A673 (cell line): Measurements from ENCODE around the gene UPF1.

Source experiments
- EZH2 ChIP-seq: fragments of 200-600 bp; sonication (generic); IDR thresholded peaks from 2 replicates; pipeline ENCODE4 v1.6.1; 2017; ENCODE audit warnings: borderline replicate concordance, low read depth, mild to moderate bottlenecking, mixed read lengths, antibody characterized with exemption, low read length; ENCODE audit not compliant: poor library complexity, severe bottlenecking
- TF ChIP-seq, protein P1 (sequence below): fragments of 300-800, 200-600 bp; sonication (generic); conservative IDR thresholded peaks from 2 replicates; pipeline ENCODE4 v1.5.1; 2017; ENCODE audit warnings: low read depth, mild to moderate bottlenecking, antibody characterized with exemption, low read length, moderate library complexity, mixed read lengths

DNA sequence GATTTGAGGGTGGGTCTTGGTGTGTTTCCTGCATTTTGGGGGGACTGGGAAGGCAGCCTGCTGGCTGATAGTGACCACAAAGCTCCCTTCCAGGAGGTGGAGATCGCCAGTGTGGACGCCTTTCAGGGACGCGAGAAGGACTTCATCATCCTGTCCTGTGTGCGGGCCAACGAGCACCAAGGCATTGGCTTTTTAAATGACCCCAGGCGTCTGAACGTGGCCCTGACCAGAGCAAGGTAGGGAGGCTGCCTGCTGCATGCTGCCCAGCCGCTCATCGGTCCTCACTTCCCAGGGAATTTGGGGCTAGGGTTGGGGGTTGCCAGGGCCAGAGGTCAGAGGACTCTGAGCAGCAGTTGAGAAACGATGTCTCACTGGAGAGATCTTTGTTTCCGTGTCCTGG, 30.2 kb downstream of the UPF1 start:
- TF ChIP-seq, protein P1, sequence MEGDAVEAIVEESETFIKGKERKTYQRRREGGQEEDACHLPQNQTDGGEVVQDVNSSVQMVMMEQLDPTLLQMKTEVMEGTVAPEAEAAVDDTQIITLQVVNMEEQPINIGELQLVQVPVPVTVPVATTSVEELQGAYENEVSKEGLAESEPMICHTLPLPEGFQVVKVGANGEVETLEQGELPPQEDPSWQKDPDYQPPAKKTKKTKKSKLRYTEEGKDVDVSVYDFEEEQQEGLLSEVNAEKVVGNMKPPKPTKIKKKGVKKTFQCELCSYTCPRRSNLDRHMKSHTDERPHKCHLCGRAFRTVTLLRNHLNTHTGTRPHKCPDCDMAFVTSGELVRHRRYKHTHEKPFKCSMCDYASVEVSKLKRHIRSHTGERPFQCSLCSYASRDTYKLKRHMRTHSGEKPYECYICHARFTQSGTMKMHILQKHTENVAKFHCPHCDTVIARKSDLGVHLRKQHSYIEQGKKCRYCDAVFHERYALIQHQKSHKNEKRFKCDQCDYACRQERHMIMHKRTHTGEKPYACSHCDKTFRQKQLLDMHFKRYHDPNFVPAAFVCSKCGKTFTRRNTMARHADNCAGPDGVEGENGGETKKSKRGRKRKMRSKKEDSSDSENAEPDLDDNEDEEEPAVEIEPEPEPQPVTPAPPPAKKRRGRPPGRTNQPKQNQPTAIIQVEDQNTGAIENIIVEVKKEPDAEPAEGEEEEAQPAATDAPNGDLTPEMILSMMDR = no peak
- TF ChIP-seq EZH2 = no peak
